ENCODE measurements around the gene PKDCC. TPM values are rescaled to one million over a fixed set of nuclear protein-coding genes. Genes with fewer than 3 reads are reported as not detected.
"Not testable (repeated sequence)": the region's sequence is repeated elsewhere in the genome, so short reads cannot be mapped to it uniquely, and the experiment has no call there.

Gene PKDCC
- total RNA-seq, 6 experiments from 2014 or later: not detected

GRCh38 chr2:42030829-42031228 is 17.0 kb upstream of the PKDCC start:
- no peak overlapping the region for H3K27ac Mint-ChIP-seq
- DNase-seq: no peak
- H3K36me3 Mint-ChIP-seq (ENCODE audit: low read depth): no peaks in the 10 kb centered on the region
- H3K27me3 Mint-ChIP-seq (ENCODE audit: insufficient read depth): peaks cover 9% of the 10 kb centered on the region
- TF ChIP-seq, protein P1, sequence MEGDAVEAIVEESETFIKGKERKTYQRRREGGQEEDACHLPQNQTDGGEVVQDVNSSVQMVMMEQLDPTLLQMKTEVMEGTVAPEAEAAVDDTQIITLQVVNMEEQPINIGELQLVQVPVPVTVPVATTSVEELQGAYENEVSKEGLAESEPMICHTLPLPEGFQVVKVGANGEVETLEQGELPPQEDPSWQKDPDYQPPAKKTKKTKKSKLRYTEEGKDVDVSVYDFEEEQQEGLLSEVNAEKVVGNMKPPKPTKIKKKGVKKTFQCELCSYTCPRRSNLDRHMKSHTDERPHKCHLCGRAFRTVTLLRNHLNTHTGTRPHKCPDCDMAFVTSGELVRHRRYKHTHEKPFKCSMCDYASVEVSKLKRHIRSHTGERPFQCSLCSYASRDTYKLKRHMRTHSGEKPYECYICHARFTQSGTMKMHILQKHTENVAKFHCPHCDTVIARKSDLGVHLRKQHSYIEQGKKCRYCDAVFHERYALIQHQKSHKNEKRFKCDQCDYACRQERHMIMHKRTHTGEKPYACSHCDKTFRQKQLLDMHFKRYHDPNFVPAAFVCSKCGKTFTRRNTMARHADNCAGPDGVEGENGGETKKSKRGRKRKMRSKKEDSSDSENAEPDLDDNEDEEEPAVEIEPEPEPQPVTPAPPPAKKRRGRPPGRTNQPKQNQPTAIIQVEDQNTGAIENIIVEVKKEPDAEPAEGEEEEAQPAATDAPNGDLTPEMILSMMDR (IDR thresholded peaks at IDR 0.05): no peak
- H3K4me3 Mint-ChIP-seq: no peak overlapping the region
- H3K9me3 Mint-ChIP-seq: no peaks in the 10 kb centered on the region
- H3K4me1 Mint-ChIP-seq (ENCODE audit: low read depth): no peaks in the 10 kb centered on the region

DNA sequence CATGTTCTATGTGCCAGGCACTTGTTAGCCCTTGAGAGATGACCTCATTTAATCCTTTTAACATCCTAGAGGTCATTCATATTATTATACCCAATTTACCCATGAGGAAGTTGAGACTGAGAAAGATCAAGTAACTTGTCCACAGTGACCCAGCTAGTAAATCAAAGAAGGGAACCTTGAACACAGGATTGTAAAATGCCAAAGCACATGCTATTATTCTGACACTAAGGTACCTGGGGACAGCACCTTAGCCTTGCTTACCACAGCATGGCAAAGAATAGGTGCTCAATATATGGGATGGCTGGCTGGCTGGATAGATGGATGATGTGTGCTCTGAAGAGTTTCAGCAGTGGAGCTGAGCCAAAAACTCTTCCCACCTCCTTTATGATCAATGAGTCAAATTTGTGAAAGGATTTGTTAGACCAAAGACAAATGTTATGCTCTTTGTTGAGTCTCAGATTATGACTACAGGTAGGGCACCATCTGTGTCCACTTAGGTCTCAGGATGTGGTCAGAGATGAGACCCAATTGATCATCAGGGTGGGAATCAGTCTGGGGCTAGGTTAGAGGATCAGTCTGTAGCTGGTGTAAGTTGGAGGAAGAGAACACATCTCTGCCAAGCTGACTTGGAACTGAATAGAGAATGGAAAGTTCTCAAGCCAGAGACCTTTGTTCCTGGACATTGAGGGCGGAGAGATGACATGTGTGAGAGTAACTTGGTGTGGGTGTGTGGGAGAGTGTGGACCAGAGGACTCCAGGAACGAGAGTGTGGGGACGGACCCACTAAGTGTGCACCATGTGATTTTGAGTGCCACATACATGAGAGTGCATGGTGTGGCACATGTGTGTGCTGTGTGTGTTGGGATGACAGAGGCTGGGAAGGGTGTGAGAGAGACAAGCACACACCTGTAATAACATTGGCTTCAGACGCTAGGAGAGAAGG is 16.3 kb upstream of the PKDCC start:
- H3K27me3 Mint-ChIP-seq (ENCODE audit: insufficient read depth): peaks cover 8% of the 10 kb centered on the region
- TF ChIP-seq, protein P1 (IDR thresholded peaks at IDR 0.05): no peak
- H3K36me3 Mint-ChIP-seq (ENCODE audit: low read depth): no peaks in the 10 kb centered on the region
- H3K9me3 Mint-ChIP-seq: no peaks in the 10 kb centered on the region
- H3K27ac Mint-ChIP-seq: no peak overlapping the region
- H3K4me3 Mint-ChIP-seq: no peak overlapping the region
- no peak for DNase-seq
- no peaks in the 10 kb centered on the region for H3K4me1 Mint-ChIP-seq (ENCODE audit: low read depth)

GRCh38 chr2:42032224-42032620 is 15.6 kb upstream of the PKDCC start:
- Mint-ChIP-seq H3K27me3 (ENCODE audit: insufficient read depth) (peaks cover 8% of the 10 kb centered on the region), H3K4me1 (ENCODE audit: low read depth) (no peaks in the 10 kb centered on the region), H3K36me3 (ENCODE audit: low read depth) (no peaks in the 10 kb centered on the region), H3K4me3 (no peak overlapping the region), H3K9me3 (no peaks in the 10 kb centered on the region), H3K27ac (no peak overlapping the region)
- DNase-seq: no peak
- TF ChIP-seq, protein P1 (IDR thresholded peaks at IDR 0.05): no peak

DNA sequence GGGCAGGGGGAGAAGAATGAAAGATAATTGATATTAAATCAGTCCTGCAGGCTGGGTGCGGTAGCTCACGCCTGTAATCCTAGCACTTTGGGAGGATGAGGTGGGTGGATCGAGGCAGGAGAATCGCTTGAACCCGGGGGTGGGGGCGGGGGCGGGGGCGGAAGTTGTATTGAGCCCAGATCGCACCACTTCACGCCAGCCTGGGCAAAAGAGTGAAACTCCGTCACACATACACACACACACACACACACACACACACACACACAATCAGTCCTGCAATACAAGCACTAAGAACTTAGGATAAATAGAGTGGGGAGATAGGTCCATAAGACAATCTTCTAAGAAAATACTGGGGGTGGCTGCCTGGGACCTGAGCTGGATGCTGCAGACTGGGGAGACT is 15.1 kb upstream of the PKDCC start:
- H3K4me3 Mint-ChIP-seq: no peak overlapping the region
- H3K27ac Mint-ChIP-seq: no peak overlapping the region
- TF ChIP-seq, protein P1 (IDR thresholded peaks at IDR 0.05): no peak
- H3K9me3 Mint-ChIP-seq: no peaks in the 10 kb centered on the region
- peaks cover 11% of the 10 kb centered on the region for H3K27me3 Mint-ChIP-seq (ENCODE audit: insufficient read depth)
- H3K36me3 Mint-ChIP-seq (ENCODE audit: low read depth): no peaks in the 10 kb centered on the region
- H3K4me1 Mint-ChIP-seq (ENCODE audit: low read depth): no peaks in the 10 kb centered on the region
- no peak for DNase-seq

DNA sequence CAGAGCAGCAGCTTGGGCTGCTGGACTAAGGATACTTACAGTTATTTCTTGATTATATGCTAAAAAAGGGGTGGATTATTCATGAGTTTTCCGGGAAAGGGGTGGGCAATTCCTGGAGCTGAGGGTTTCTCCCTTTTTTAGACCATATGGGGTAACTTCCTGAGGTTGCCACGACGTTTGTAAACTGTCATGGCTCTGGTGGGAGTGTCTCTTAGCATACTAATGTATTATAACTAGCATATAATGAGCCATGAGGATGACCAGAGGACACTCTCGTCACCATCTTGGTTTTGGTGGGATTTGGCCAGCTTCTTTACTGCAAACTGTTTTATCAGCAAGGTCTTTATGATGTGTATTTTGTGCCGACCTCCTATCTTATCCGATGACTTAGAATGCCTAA is 13.7 kb upstream of the PKDCC start:
- DNase-seq; H3K27ac Mint-ChIP-seq; H3K9me3 Mint-ChIP-seq; H3K36me3 Mint-ChIP-seq (ENCODE audit: low read depth); H3K4me1 Mint-ChIP-seq (ENCODE audit: low read depth); H3K4me3 Mint-ChIP-seq: not testable (repeated sequence)
- H3K27me3 Mint-ChIP-seq (ENCODE audit: insufficient read depth): peaks cover 14% of the 10 kb centered on the region

- DNase-seq: no peak
- Mint-ChIP-seq H3K36me3 (ENCODE audit: low read depth) (no peaks in the 10 kb centered on the region), H3K9me3 (no peaks in the 10 kb centered on the region), H3K4me1 (ENCODE audit: low read depth) (no peaks in the 10 kb centered on the region), H3K27me3 (ENCODE audit: insufficient read depth) (peaks cover 14% of the 10 kb centered on the region), H3K27ac (no peak overlapping the region), H3K4me3 (no peak overlapping the region)
- TF ChIP-seq, protein P1 (IDR thresholded peaks at IDR 0.05): no peak
These were observed 12.6 kb upstream of the PKDCC start for GRCh38 chr2:42035241-42035640.

All from HFFc6 (cell line).